Osteocyte (in vitro differentiated cells): ENCODE measurements around the gene GPC5. TPM values are rescaled to one million over a fixed set of nuclear protein-coding genes. Genes with fewer than 3 reads are reported as not detected.
"Not testable (repeated sequence)": the region's sequence is repeated elsewhere in the genome, so short reads cannot be mapped to it uniquely, and the experiment has no call there.

Experiments used
- DNase-seq: peaks from one replicate; pipeline ENCODE4 v3.0.0; 2021; ENCODE audit warnings: mixed read lengths; ENCODE audit not compliant: unreplicated experiment; ENCODE audit errors: extremely low spot score
- H3K27ac Mint-ChIP-seq: one replicate; pipeline ENCODE4 v1.8.0; 2021; ENCODE audit warnings: mild to moderate bottlenecking, mixed read lengths; ENCODE audit not compliant: unreplicated experiment
- H3K27me3 Mint-ChIP-seq: one replicate; pipeline ENCODE4 v1.8.0; 2021; ENCODE audit warnings: mixed read lengths; ENCODE audit not compliant: unreplicated experiment
- H3K36me3 Mint-ChIP-seq: one replicate; pipeline ENCODE4 v1.8.0; 2021; ENCODE audit warnings: mixed read lengths; ENCODE audit not compliant: unreplicated experiment
- H3K4me1 Mint-ChIP-seq: one replicate; pipeline ENCODE4 v1.8.0; 2021; ENCODE audit warnings: mixed read lengths; ENCODE audit not compliant: unreplicated experiment
- H3K4me3 Mint-ChIP-seq: one replicate; pipeline ENCODE4 v1.8.0; 2021; ENCODE audit warnings: mild to moderate bottlenecking, moderate library complexity, mixed read lengths; ENCODE audit not compliant: unreplicated experiment
- H3K9me3 Mint-ChIP-seq: one replicate; pipeline ENCODE4 v1.8.0; 2021; ENCODE audit warnings: mixed read lengths; ENCODE audit not compliant: unreplicated experiment
- CTCF ChIP-seq: fragments of 200-600 bp; sonication (generic); IDR thresholded peaks from 2 replicates; pipeline ENCODE4 v1.5.0; 2021; ENCODE audit warnings: antibody characterized with exemption, mild to moderate bottlenecking, moderate library complexity
- total RNA-seq: library from RNA; stranded (reverse); gene quantifications from 2 replicates; pipeline ENCODE4 v1.2.1, GENCODE V29; 2021

The GPC5 gene
- total RNA-seq, 1 donor from 2014 or later, result 12.9 TPM

GRCh38 chr13:91408971-91409370 lies 10.6 kb downstream of the GPC5 start:
- no peak for DNase-seq
- Mint-ChIP-seq H3K9me3 (no peaks in the 10 kb centered on the region), H3K4me1 (no peaks in the 10 kb centered on the region), H3K27ac (no peak overlapping the region), H3K4me3 (no peak overlapping the region), H3K36me3 (no peaks in the 10 kb centered on the region), H3K27me3 (peaks cover 4% of the 10 kb centered on the region)
- no peak for TF ChIP-seq CTCF

- H3K27me3 Mint-ChIP-seq, H3K9me3 Mint-ChIP-seq, H3K4me3 Mint-ChIP-seq, H3K27ac Mint-ChIP-seq, H3K4me1 Mint-ChIP-seq, DNase-seq, H3K36me3 Mint-ChIP-seq: not testable (repeated sequence)
Measured at GRCh38 chr13:91416579-91416978, 18.2 kb downstream of the GPC5 start.

- no peak for DNase-seq
- H3K4me1 Mint-ChIP-seq, result no peaks in the 10 kb centered on the region
- peaks cover 2% of the 10 kb centered on the region for H3K27me3 Mint-ChIP-seq
- H3K36me3 Mint-ChIP-seq, result no peaks in the 10 kb centered on the region
- TF ChIP-seq CTCF, result no peak
- H3K9me3 Mint-ChIP-seq, result no peaks in the 10 kb centered on the region
- no peak overlapping the region for H3K4me3 Mint-ChIP-seq
- H3K27ac Mint-ChIP-seq, result no peak overlapping the region
Measured at GRCh38 chr13:91417660-91418325, 19.4 kb downstream of the GPC5 start.

- Mint-ChIP-seq H3K4me1 (no peaks in the 10 kb centered on the region), H3K9me3 (peaks cover 20% of the 10 kb centered on the region), H3K36me3 (peaks cover 4% of the 10 kb centered on the region), H3K27ac (no peak overlapping the region), H3K27me3 (no peaks in the 10 kb centered on the region), H3K4me3 (no peak overlapping the region)
- DNase-seq, result no peak
- TF ChIP-seq CTCF, result no peak
Measured at GRCh38 chr13:91426913-91427312, 28.5 kb downstream of the GPC5 start.

GRCh38 chr13:91438674-91439073 lies 40.3 kb downstream of the GPC5 start:
- not testable (repeated sequence) for H3K27ac Mint-ChIP-seq, H3K4me3 Mint-ChIP-seq, H3K4me1 Mint-ChIP-seq, H3K27me3 Mint-ChIP-seq, H3K36me3 Mint-ChIP-seq, DNase-seq
- H3K9me3 Mint-ChIP-seq, result peaks cover 24% of the 10 kb centered on the region

- TF ChIP-seq CTCF, result no peak
- no peak overlapping the region for H3K27ac Mint-ChIP-seq
- DNase-seq, result no peak
- no peaks in the 10 kb centered on the region for H3K27me3 Mint-ChIP-seq
- H3K4me1 Mint-ChIP-seq, result peaks cover 6% of the 10 kb centered on the region
- H3K36me3 Mint-ChIP-seq, result no peaks in the 10 kb centered on the region
- H3K4me3 Mint-ChIP-seq, result no peak overlapping the region
- H3K9me3 Mint-ChIP-seq, result no peaks in the 10 kb centered on the region
Measured at GRCh38 chr13:91450913-91451312, 52.5 kb downstream of the GPC5 start.
